Esophagus muscularis mucosa (tissue), 3 donors: ENCODE measurements around the gene SHKBP1.

Experiments used
- POLR2A ChIP-seq: fragments of 450-650 bp; IDR thresholded peaks from one replicate; pipeline ENCODE4 v1.6.1; 2017; ENCODE audit warnings: antibody characterized with exemption, moderate library complexity, mild to moderate bottlenecking, low read depth
- TF ChIP-seq, protein P1 (sequence below), 3 experiments: fragments of 200-600 bp in 2 of 3; fragments of 450-650 bp in 1 of 3; sonication (generic) in 2 of 3; IDR thresholded peaks; one replicate each; pipeline ENCODE4 v1.5.1; 2017 to 2019; ENCODE audit warnings: antibody characterized with exemption in 3 of 3, mild to moderate bottlenecking in 2 of 3, moderate library complexity in 1 of 3

DNA sequence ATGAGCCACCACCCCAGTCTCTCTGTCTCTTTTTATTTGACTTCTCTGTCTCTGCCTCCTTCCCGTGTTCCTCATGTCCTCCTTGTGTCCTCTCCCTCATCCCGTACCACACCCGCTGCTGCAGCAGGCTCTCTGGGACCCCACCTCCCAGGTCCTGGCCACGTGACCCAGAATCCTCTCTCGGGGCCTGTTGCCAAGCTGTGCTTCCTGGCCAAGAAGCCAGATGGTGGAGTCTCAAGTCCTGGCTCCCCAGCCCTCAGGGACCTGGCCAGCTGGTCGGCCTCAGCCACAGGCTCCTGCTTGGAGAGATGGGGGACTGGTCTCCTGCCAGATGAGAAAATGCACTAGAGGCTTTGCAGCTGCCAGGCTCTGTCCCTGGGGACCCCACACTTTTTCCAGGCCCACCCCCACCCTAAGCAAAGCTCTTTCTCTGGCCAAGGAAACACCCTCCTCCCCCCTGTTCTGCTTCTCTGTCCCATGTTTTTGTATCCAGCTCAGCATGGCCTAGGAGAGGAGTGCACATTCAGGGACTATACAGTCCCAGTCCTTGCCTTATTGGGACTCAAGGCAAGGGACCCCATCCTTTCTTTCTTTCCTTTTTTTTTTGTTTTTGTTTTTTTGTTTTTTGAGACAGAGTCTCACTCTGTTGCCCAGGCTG, 34.3 kb upstream of the SHKBP1 start:
- no peak for TF ChIP-seq POLR2A
- TF ChIP-seq, protein P1, sequence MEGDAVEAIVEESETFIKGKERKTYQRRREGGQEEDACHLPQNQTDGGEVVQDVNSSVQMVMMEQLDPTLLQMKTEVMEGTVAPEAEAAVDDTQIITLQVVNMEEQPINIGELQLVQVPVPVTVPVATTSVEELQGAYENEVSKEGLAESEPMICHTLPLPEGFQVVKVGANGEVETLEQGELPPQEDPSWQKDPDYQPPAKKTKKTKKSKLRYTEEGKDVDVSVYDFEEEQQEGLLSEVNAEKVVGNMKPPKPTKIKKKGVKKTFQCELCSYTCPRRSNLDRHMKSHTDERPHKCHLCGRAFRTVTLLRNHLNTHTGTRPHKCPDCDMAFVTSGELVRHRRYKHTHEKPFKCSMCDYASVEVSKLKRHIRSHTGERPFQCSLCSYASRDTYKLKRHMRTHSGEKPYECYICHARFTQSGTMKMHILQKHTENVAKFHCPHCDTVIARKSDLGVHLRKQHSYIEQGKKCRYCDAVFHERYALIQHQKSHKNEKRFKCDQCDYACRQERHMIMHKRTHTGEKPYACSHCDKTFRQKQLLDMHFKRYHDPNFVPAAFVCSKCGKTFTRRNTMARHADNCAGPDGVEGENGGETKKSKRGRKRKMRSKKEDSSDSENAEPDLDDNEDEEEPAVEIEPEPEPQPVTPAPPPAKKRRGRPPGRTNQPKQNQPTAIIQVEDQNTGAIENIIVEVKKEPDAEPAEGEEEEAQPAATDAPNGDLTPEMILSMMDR (IDR thresholded peaks at IDR 0.05), result no peak
